ENCODE results near the gene GAS6. TPM values are rescaled to one million over a fixed set of nuclear protein-coding genes. Genes with fewer than 3 reads are reported as not detected.

GAS6 gene
- total RNA-seq, 1 experiment from 2014 or later: 28.1 TPM

DNA sequence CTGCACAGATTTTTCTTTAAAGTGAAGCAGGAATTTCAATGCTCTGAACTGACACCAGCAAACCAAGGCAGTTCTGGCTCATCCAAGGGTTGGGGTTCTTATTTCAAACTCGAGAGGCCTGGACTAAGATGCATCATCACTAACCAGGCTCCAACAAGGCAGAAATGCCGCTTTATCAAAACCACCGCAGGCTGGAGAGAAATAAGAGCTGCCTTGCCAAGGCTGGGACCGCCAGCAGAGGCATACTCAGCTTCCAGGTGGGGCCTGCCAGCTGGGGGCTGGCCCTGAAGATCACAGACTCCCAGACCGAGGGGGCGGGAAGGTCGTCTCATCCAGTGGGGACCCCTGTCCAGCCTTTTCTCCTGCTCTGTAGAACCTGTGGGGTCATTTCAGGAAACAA, 37.4 kb upstream of the GAS6 start:
- in situ Hi-C loops (cut with HindIII; ENCODE audit: low pct_unique_long_range_greater_than_20kb, low sequenced_read_pairs) (no loop called here), intact Hi-C loops (cut with micrococcal nuclease; ENCODE audit: unreplicated experiment) (no loop called here)
- CTCF ChIA-PET: no interaction called here

DNA sequence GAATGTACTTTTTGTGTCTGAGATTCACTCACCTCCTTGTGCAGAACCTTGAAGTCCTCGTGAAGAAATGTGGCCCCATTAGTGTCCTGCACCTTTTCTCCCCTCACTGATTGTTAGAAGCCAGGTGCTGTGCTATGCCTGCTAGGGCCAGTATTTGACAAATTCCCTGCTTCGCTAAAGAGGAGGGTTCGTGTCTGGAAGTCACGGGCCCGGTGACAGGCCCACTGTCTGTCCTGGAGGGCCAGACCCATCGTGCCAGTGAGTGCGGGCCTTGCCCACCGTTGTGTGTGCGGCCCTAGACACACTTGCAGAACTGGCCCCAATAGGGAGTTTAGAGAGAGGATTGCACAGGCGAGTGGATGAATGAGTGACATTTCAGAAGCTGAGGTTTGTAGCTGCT, 36.8 kb upstream of the GAS6 start:
- no peaks in the 10 kb centered on the region for H3K4me1 ChIP-seq (ENCODE audit: control insufficient read depth, insufficient read depth, low read length)
- no TSS peak for BruUV-seq (replicated peaks)
- no peaks in the 10 kb centered on the region for H3K36me3 ChIP-seq (ENCODE audit: control insufficient read depth, insufficient read depth, low read length)
- H3K27ac ChIP-seq (ENCODE audit: low read length): no peak overlapping the region
- no peaks in the 10 kb centered on the region for H3K9me3 ChIP-seq (ENCODE audit: control insufficient read depth, insufficient read depth, low read depth, low read length)
- ChIA-PET POLR2A (no interaction called here), CTCF (no interaction called here)
- H3K4me3 ChIP-seq (ENCODE audit: low read depth in 2 of 2, low read length in 2 of 2): no peak overlapping the region
- intact Hi-C loops (cut with micrococcal nuclease; ENCODE audit: unreplicated experiment): no loop called here
- in situ Hi-C loops (cut with HindIII; ENCODE audit: low pct_unique_long_range_greater_than_20kb, low sequenced_read_pairs): no loop called here
- H3K27me3 ChIP-seq (ENCODE audit: control insufficient read depth, insufficient read depth, low read length): no peaks in the 10 kb centered on the region
- DNase-seq (ENCODE audit: low read depth, low spot score) (no peak), ATAC-seq (no peak)
- TF ChIP-seq, protein P1, sequence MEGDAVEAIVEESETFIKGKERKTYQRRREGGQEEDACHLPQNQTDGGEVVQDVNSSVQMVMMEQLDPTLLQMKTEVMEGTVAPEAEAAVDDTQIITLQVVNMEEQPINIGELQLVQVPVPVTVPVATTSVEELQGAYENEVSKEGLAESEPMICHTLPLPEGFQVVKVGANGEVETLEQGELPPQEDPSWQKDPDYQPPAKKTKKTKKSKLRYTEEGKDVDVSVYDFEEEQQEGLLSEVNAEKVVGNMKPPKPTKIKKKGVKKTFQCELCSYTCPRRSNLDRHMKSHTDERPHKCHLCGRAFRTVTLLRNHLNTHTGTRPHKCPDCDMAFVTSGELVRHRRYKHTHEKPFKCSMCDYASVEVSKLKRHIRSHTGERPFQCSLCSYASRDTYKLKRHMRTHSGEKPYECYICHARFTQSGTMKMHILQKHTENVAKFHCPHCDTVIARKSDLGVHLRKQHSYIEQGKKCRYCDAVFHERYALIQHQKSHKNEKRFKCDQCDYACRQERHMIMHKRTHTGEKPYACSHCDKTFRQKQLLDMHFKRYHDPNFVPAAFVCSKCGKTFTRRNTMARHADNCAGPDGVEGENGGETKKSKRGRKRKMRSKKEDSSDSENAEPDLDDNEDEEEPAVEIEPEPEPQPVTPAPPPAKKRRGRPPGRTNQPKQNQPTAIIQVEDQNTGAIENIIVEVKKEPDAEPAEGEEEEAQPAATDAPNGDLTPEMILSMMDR (IDR thresholded peaks at IDR 0.05): no peak
- TF ChIP-seq SIN3A (IDR thresholded peaks at IDR 0.05; ENCODE audit: borderline replicate concordance, insufficient read depth, low read depth, low read length) (no peak), POLR2AphosphoS5 (IDR thresholded peaks at IDR 0.05; ENCODE audit: low read depth, low read length) (no peak), TCF7L2 (IDR thresholded peaks at IDR 0.05; ENCODE audit: low read depth, low read length) (no peak)
- TF ChIP-seq, protein P2, sequence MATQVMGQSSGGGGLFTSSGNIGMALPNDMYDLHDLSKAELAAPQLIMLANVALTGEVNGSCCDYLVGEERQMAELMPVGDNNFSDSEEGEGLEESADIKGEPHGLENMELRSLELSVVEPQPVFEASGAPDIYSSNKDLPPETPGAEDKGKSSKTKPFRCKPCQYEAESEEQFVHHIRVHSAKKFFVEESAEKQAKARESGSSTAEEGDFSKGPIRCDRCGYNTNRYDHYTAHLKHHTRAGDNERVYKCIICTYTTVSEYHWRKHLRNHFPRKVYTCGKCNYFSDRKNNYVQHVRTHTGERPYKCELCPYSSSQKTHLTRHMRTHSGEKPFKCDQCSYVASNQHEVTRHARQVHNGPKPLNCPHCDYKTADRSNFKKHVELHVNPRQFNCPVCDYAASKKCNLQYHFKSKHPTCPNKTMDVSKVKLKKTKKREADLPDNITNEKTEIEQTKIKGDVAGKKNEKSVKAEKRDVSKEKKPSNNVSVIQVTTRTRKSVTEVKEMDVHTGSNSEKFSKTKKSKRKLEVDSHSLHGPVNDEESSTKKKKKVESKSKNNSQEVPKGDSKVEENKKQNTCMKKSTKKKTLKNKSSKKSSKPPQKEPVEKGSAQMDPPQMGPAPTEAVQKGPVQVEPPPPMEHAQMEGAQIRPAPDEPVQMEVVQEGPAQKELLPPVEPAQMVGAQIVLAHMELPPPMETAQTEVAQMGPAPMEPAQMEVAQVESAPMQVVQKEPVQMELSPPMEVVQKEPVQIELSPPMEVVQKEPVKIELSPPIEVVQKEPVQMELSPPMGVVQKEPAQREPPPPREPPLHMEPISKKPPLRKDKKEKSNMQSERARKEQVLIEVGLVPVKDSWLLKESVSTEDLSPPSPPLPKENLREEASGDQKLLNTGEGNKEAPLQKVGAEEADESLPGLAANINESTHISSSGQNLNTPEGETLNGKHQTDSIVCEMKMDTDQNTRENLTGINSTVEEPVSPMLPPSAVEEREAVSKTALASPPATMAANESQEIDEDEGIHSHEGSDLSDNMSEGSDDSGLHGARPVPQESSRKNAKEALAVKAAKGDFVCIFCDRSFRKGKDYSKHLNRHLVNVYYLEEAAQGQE (IDR thresholded peaks at IDR 0.05; ENCODE audit: insufficient read depth in 1 of 2, low read depth in 2 of 2, low read length in 1 of 2): no peak

More for the DNA sequence above, 37.4 kb upstream of the GAS6 start:
- no TSS peak for BruUV-seq (replicated peaks)
- Histone ChIP-seq H3K27me3 (ENCODE audit: control insufficient read depth, insufficient read depth, low read length) (no peaks in the 10 kb centered on the region), H3K9me3 (ENCODE audit: control insufficient read depth, insufficient read depth, low read depth, low read length) (no peaks in the 10 kb centered on the region), H3K36me3 (ENCODE audit: control insufficient read depth, insufficient read depth, low read length) (no peaks in the 10 kb centered on the region), H3K27ac (ENCODE audit: low read length) (no peak overlapping the region), H3K4me3 (ENCODE audit: low read depth in 2 of 2, low read length in 2 of 2) (no peak overlapping the region), H3K4me1 (ENCODE audit: control insufficient read depth, insufficient read depth, low read length) (no peaks in the 10 kb centered on the region)
- no peak for ATAC-seq
- DNase-seq (ENCODE audit: low read depth, low spot score): no peak
- TF ChIP-seq POLR2AphosphoS5 (IDR thresholded peaks at IDR 0.05; ENCODE audit: low read depth, low read length) (no peak), TCF7L2 (IDR thresholded peaks at IDR 0.05; ENCODE audit: low read depth, low read length) (no peak), SIN3A (IDR thresholded peaks at IDR 0.05; ENCODE audit: borderline replicate concordance, insufficient read depth, low read depth, low read length) (no peak)
- TF ChIP-seq, protein P1 (IDR thresholded peaks at IDR 0.05): no peak
- TF ChIP-seq, protein P2 (IDR thresholded peaks at IDR 0.05; ENCODE audit: insufficient read depth in 1 of 2, low read depth in 2 of 2, low read length in 1 of 2): no peak
- POLR2A ChIA-PET: no interaction called here
